GM18508 (cell line): Measurements from ENCODE around the gene P2RY8.

Experiments used
- ATAC-seq: cut with Tn5 transposase; IDR thresholded peaks from one replicate; pipeline ENCODE4 v1.9.1; 2021; ENCODE audit warnings: moderate number of reproducible peaks; ENCODE audit not compliant: insufficient read depth, unreplicated experiment

The P2RY8 gene

GRCh38 chrX:1466971-1467561 lies 69.9 kb downstream of the P2RY8 start:
- peak; percentile 46 for ATAC-seq

- ATAC-seq, result no peak
Measured at GRCh38 chrX:1466232-1466661, 70.7 kb downstream of the P2RY8 start.

- no peak for ATAC-seq
Measured at GRCh38 chrX:1465286-1466231, 71.4 kb downstream of the P2RY8 start.

GRCh38 chrX:1464971-1465285 lies 72.1 kb downstream of the P2RY8 start:
- ATAC-seq, result no peak

- ATAC-seq, result no peak
Measured at GRCh38 chrX:1464041-1464970, 72.7 kb downstream of the P2RY8 start.

- ATAC-seq, result no peak
Measured at GRCh38 chrX:1463581-1463980, 73.4 kb downstream of the P2RY8 start.

- ATAC-seq, result no peak
Measured at GRCh38 chrX:1462596-1463251, 74.3 kb downstream of the P2RY8 start.

- no peak for ATAC-seq
Measured at GRCh38 chrX:1462110-1462509, 74.9 kb downstream of the P2RY8 start.

- no peak for ATAC-seq
Measured at GRCh38 chrX:1455948-1456280, 81.1 kb downstream of the P2RY8 start.

GRCh38 chrX:1453951-1454785 lies 82.8 kb downstream of the P2RY8 start:
- ATAC-seq, result no peak

- no peak for ATAC-seq
Measured at GRCh38 chrX:1453395-1453783, 83.6 kb downstream of the P2RY8 start.

GRCh38 chrX:1452516-1453394 lies 84.2 kb downstream of the P2RY8 start, which contains the start of gene ASMTL:
ASMTL (minus strand) TSS chrX:1452909; CDS start chrX:1452840, 69 bp downstream.
- ATAC-seq, result peak; percentile 69

GRCh38 chrX:1451661-1452515 lies 85.1 kb downstream of the P2RY8 start:
- ATAC-seq, result no peak

- ATAC-seq, result no peak
Measured at GRCh38 chrX:1451251-1451660, 85.7 kb downstream of the P2RY8 start.

GRCh38 chrX:1450361-1451161 lies 86.4 kb downstream of the P2RY8 start:
- ATAC-seq, result no peak

GRCh38 chrX:1449823-1450149 lies 87.2 kb downstream of the P2RY8 start:
- ATAC-seq, result no peak
